Type B pancreatic cell (in vitro differentiated cells): Measurements from ENCODE around the gene DOCK2. TPM values are rescaled to one million over a fixed set of nuclear protein-coding genes. Genes with fewer than 3 reads are reported as not detected.

Experiments used
- DNase-seq: peaks from one replicate; pipeline ENCODE4 v3.0.0; 2021; ENCODE audit warnings: mixed read lengths; ENCODE audit not compliant: unreplicated experiment; ENCODE audit errors: extremely low spot score
- H3K27ac Mint-ChIP-seq: 2 replicates; pipeline ENCODE4 v1.8.0; 2021; ENCODE audit warnings: mild to moderate bottlenecking, mixed read lengths
- H3K27me3 Mint-ChIP-seq: 2 replicates; pipeline ENCODE4 v1.8.0; 2021; ENCODE audit warnings: mixed read lengths
- H3K36me3 Mint-ChIP-seq: 2 replicates; pipeline ENCODE4 v1.8.0; 2021; ENCODE audit warnings: mixed read lengths
- H3K4me1 Mint-ChIP-seq: one replicate; pipeline ENCODE4 v1.8.0; 2021; ENCODE audit warnings: mixed read lengths; ENCODE audit not compliant: unreplicated experiment
- H3K4me3 Mint-ChIP-seq: 2 replicates; pipeline ENCODE4 v1.8.0; 2021; ENCODE audit warnings: mild to moderate bottlenecking, mixed read lengths
- H3K9me3 Mint-ChIP-seq: 2 replicates; pipeline ENCODE4 v1.8.0; 2021; ENCODE audit warnings: mixed read lengths
- microRNA-seq: library from miRNA; unstranded; fragments of <30 nt; microRNA quantifications from one replicate; pipeline ENCODE4, GENCODE V29; 2020
- total RNA-seq: library from RNA; stranded (reverse); gene quantifications from 2 replicates; pipeline ENCODE4 v1.2.1, GENCODE V29; 2021; ENCODE audit warnings: low replicate concordance
- TF ChIP-seq, protein P1 (sequence below): fragments of 200-600 bp; sonication (generic); conservative IDR thresholded peaks from 2 replicates; pipeline ENCODE4 v1.5.0; 2021; ENCODE audit warnings: antibody characterized with exemption, mild to moderate bottlenecking

The DOCK2 gene
- total RNA-seq, 1 donor from 2014 or later, result 0.82 TPM

GRCh38 chr5:170131235-170131634 is 494.2 kb downstream of the DOCK2 start:
- DNase-seq, result peak; percentile 25
- no peaks in the 10 kb centered on the region for H3K36me3 Mint-ChIP-seq
- no peak overlapping the region for H3K27ac Mint-ChIP-seq
- TF ChIP-seq, protein P1, sequence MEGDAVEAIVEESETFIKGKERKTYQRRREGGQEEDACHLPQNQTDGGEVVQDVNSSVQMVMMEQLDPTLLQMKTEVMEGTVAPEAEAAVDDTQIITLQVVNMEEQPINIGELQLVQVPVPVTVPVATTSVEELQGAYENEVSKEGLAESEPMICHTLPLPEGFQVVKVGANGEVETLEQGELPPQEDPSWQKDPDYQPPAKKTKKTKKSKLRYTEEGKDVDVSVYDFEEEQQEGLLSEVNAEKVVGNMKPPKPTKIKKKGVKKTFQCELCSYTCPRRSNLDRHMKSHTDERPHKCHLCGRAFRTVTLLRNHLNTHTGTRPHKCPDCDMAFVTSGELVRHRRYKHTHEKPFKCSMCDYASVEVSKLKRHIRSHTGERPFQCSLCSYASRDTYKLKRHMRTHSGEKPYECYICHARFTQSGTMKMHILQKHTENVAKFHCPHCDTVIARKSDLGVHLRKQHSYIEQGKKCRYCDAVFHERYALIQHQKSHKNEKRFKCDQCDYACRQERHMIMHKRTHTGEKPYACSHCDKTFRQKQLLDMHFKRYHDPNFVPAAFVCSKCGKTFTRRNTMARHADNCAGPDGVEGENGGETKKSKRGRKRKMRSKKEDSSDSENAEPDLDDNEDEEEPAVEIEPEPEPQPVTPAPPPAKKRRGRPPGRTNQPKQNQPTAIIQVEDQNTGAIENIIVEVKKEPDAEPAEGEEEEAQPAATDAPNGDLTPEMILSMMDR, result no peak
- H3K4me3 Mint-ChIP-seq, result no peak overlapping the region
- H3K27me3 Mint-ChIP-seq, result peaks cover 9% of the 10 kb centered on the region
- H3K9me3 Mint-ChIP-seq, result no peaks in the 10 kb centered on the region
- H3K4me1 Mint-ChIP-seq, result no peaks in the 10 kb centered on the region

DNA sequence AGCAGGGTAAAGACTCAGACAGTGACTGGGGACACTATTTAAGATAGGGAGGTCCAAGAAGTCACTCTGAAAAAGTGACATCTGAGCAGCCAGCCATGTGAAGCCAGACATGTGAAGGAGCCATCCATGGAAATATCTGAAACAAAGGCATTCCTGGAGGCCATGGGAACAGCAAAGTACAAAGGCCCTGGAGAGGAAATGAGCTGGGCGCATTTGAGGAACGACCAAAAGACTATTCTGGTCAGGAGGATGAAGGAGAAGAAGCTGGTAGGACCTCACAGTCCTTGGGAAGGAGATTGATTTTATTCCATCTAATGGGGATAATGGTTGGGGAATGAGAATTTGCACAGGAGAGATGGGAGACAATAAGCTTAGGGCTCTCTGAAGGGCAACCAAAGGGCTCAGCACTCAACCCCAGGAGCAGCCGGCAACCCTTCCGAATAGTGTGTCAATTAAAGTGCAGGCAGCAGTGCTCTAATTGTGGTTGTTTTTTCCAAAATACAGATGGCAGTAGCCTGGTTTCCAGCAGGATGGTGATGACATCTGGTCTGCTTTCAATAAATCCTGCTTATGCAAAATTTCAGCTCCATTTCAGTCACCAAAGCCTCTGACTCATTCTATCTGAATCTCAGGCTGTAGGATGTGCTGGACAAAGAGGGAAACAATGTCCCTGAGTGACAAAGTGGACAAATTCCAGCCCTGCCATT is 495.3 kb downstream of the DOCK2 start:
- DNase-seq, result no peak
- H3K4me1 Mint-ChIP-seq, result no peaks in the 10 kb centered on the region
- H3K9me3 Mint-ChIP-seq, result no peaks in the 10 kb centered on the region
- no peaks in the 10 kb centered on the region for H3K36me3 Mint-ChIP-seq
- H3K27me3 Mint-ChIP-seq, result peaks cover 9% of the 10 kb centered on the region
- H3K4me3 Mint-ChIP-seq, result no peak overlapping the region
- H3K27ac Mint-ChIP-seq, result no peak overlapping the region
- TF ChIP-seq, protein P1, result no peak

Small RNA genes lying within 50 kb of the gene (microRNA-seq; reads per million reads assigned to microRNA genes)
- not detected for gene MIR378E

Other genes starting within 250 kb of the DOCK2 start
- 17.2 and 37.7 TPM in 2 replicates for gene SPDL1, start 53.5 kb upstream of the DOCK2 start, total RNA-seq